VCaP (cell line): Measurements from ENCODE around the gene PRB4.

Experiments used
- H3K27ac ChIP-seq: fragments of 450-650 bp; 2 replicates; pipeline ENCODE4 v1.5.1; 2017
- TF ChIP-seq, protein P1 (sequence below): fragments of 450-650 bp; conservative IDR thresholded peaks from 2 replicates; pipeline ENCODE4 v1.5.1; 2017; ENCODE audit warnings: mild to moderate bottlenecking, moderate library complexity

The PRB4 gene

GRCh38 chr12:11273449-11273848 is 36.8 kb downstream of the PRB4 start:
- H3K27ac ChIP-seq, result no peak overlapping the region
- TF ChIP-seq, protein P1, sequence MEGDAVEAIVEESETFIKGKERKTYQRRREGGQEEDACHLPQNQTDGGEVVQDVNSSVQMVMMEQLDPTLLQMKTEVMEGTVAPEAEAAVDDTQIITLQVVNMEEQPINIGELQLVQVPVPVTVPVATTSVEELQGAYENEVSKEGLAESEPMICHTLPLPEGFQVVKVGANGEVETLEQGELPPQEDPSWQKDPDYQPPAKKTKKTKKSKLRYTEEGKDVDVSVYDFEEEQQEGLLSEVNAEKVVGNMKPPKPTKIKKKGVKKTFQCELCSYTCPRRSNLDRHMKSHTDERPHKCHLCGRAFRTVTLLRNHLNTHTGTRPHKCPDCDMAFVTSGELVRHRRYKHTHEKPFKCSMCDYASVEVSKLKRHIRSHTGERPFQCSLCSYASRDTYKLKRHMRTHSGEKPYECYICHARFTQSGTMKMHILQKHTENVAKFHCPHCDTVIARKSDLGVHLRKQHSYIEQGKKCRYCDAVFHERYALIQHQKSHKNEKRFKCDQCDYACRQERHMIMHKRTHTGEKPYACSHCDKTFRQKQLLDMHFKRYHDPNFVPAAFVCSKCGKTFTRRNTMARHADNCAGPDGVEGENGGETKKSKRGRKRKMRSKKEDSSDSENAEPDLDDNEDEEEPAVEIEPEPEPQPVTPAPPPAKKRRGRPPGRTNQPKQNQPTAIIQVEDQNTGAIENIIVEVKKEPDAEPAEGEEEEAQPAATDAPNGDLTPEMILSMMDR, result no peak

DNA sequence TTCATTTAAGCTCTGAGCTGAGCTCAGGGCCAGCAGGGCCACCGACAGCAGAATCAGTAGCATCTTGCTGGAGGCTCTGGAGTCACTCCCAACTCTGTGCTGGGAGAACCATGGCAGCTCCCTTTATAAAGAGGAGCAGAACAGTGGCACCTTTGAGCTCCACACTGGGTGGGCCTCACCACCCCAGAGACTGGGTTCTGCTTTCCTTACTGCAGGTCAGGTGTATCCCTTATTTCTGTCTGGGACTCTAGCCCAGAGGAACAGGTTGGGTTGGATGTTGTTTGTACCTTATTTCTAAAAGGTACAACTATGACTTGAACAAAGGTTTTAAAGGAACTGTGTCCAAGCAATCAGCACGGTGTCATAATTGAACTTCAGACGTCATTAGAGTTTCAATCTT is 40.6 kb downstream of the PRB4 start, which contains the start of gene PRB3:
Gene PRB3 (minus strand): TSS at position 101 of the 400 bp plus-strand sequence. CDS start 38 bp downstream, at position 63.
- TF ChIP-seq, protein P1, result no peak
- H3K27ac ChIP-seq, result no peak within 1 kb of the TSS

DNA sequence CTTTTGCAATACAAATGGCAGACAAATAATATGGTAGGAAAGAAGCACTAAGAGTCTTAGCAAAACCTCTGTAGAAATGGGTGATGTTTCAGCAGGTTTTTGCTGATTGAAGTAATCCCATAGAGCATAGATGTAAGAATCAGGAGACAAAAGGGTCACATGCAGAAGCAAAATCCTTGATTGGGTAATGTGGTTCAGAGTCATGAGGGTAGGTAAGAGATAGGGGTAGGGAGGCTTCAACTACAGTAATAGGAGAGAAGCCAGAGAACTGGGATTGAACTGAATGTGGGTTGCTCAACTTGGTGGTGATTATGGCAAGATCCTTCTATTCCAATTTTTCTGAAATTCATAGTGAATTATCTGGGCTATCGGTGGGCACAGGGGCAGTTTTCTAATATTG is 45.7 kb downstream of the PRB4 start:
- no peak overlapping the region for H3K27ac ChIP-seq
- TF ChIP-seq, protein P1, result no peak
